Measurements from ENCODE around the gene ABHD17A.

GRCh38 chr19:1923319-1923718 is 38.0 kb upstream of the ABHD17A start:
- TF ChIP-seq USF1 (IDR thresholded peaks at IDR 0.05) (no peak), ZBTB7A (IDR thresholded peaks at IDR 0.05; ENCODE audit: low read depth) (no peak), TCF12 (IDR thresholded peaks at IDR 0.05; ENCODE audit: low read depth) (no peak), TAF1 (IDR thresholded peaks at IDR 0.05; ENCODE audit: low read depth) (no peak), CEBPB (IDR thresholded peaks at IDR 0.05) (no peak), EP300 (IDR thresholded peaks at IDR 0.05; ENCODE audit: borderline replicate concordance) (no peak), MAX (IDR thresholded peaks at IDR 0.05) (no peak), REST (IDR thresholded peaks at IDR 0.05; ENCODE audit: low read depth) (no peak), NFIC (IDR thresholded peaks at IDR 0.05) (no peak), FOXM1 (IDR thresholded peaks at IDR 0.05; ENCODE audit: borderline replicate concordance, low read depth) (no peak), EGR1 (IDR thresholded peaks at IDR 0.05) (no peak), TEAD4 (IDR thresholded peaks at IDR 0.05) (no peak), CREB1 (IDR thresholded peaks at IDR 0.05; ENCODE audit: low read depth) (no peak)

Data from Ishikawa (cell line).